HG02943 (cell line): ENCODE results near the gene ZNF619.
A peak's percentile ranks its signal among the peaks of the same experiment; 100 is the strongest.

ENCODE experiments used
- ATAC-seq: cut with Tn5 transposase; IDR thresholded peaks from one replicate; pipeline ENCODE4 v1.9.1; 2021; ENCODE audit warnings: mild to moderate bottlenecking, low read depth, moderate library complexity; ENCODE audit not compliant: unreplicated experiment

Gene ZNF619

GRCh38 chr3:40524568-40525285, 47.8 kb downstream of the ZNF619 start, which contains the start of gene ZNF621:
Gene ZNF621 (plus strand): TSS chr3:40524960. CDS start chr3:40525841, 881 bp downstream.
- peak; percentile 97 for ATAC-seq

GRCh38 chr3:40528426-40528825, 51.5 kb downstream of the ZNF619 start:
- ATAC-seq = no peak

GRCh38 chr3:40532252-40532651, 55.3 kb downstream of the ZNF619 start:
- no peak for ATAC-seq

GRCh38 chr3:40534283-40534682, 57.4 kb downstream of the ZNF619 start:
- ATAC-seq = no peak
